Prostate gland (tissue), 2 donors: Measurements from ENCODE around the gene POU2F1. TPM values are rescaled to one million over a fixed set of nuclear protein-coding genes. Genes with fewer than 3 reads are reported as not detected.

Experiments
- DNase-seq: peaks from one replicate; pipeline ENCODE4 v3.0.0-alpha.2; 2019; ENCODE audit warnings: low spot score
- H3K27ac ChIP-seq, 2 donors: fragments of 200-600 bp; sonication (generic); 2 replicates each; pipeline ENCODE4 v1.5.1; 2017 to 2019
- H3K27me3 ChIP-seq: fragments of 200-600 bp; sonication (generic); replicated peaks from 2 replicates; pipeline ENCODE4 v1.5.1; 2019; ENCODE audit not compliant: insufficient read depth
- H3K36me3 ChIP-seq, 2 donors: fragments of 200-600 bp; sonication (generic); 1 replicate in 1 of 2; 2 replicates in 1 of 2; pipeline versions ENCODE4 v1.5.1 to v1.8.1; 2017 to 2019
- H3K4me1 ChIP-seq: fragments of 200-600 bp; sonication (generic); replicated peaks from 2 replicates; pipeline ENCODE4 v1.5.1; 2019
- H3K4me3 ChIP-seq, 2 donors: fragments of 200-600 bp; sonication (generic); 2 replicates each; pipeline ENCODE4 v1.5.1; 2017 to 2019
- H3K9me3 ChIP-seq: fragments of 200-600 bp; sonication (generic); 2 replicates; pipeline ENCODE4 v1.5.1; 2017
- CTCF ChIP-seq, 4 experiments: fragments of 200-600 bp in 2 of 4; fragments of 450-650 bp in 2 of 4; sonication (generic) in 2 of 4; IDR thresholded peaks; 1 replicate in 3 of 4; 2 replicates in 1 of 4; pipeline ENCODE4 v1.5.1; 2016 to 2019; ENCODE audit warnings: antibody characterized with exemption in 4 of 4, mild to moderate bottlenecking in 2 of 4, moderate library complexity in 2 of 4
- POLR2A ChIP-seq: fragments of 450-650 bp; IDR thresholded peaks from one replicate; pipeline ENCODE4 v1.6.1; 2016; ENCODE audit warnings: antibody characterized with exemption, mild to moderate bottlenecking
- POLR2AphosphoS5 ChIP-seq: sonication (generic); formaldehyde crosslinking; IDR thresholded peaks from one replicate; pipeline ENCODE4 v1.6.1; 2017; ENCODE audit warnings: antibody characterized with exemption
- WGBS: methylation state at CpG from one replicate; pipeline ENCODE4 v1.1.5; 2018; 5-methylcytosine and 5-hydroxymethylcytosine counted together
- intact Hi-C: fragments of 100-400 bp; cut with DNase I; formaldehyde crosslinking; loops from one replicate; pipeline ENCODE4 v1.14.2; 2022
- total RNA-seq, 2 donors: library from RNA; depleted of rRNA; stranded (reverse); fragments of >200 nt; gene quantifications; one replicate each; pipeline ENCODE4 v1.1.0, GENCODE V29; 2016

Gene POU2F1
- total RNA-seq, 2 donors from 2014 or later, result 10.9 to 26.6 TPM

GRCh38 chr1:167441222-167441621 lies 220.5 kb downstream of the POU2F1 start:
- H3K4me3 ChIP-seq, result no peak overlapping the region
- intact Hi-C loops, result loop anchor here (5.0 kb wide), 2 partner anchors 91 to 174 kb away; no protein-coding TSS in a partner anchor
- peaks cover 2% of the 10 kb centered on the region for H3K27me3 ChIP-seq
- H3K36me3 ChIP-seq, result no peaks in the 10 kb centered on the region
- H3K27ac ChIP-seq, result no peak overlapping the region
- no peak for TF ChIP-seq POLR2AphosphoS5
- TF ChIP-seq POLR2A, result no peak
- no peak for TF ChIP-seq CTCF (IDR thresholded peaks at IDR 0.05)
- 97% methylated on average over 3 of the region's 3 CpGs for WGBS
- no peaks in the 10 kb centered on the region for H3K4me1 ChIP-seq
- H3K9me3 ChIP-seq, result no peaks in the 10 kb centered on the region
- no peak for DNase-seq

DNA sequence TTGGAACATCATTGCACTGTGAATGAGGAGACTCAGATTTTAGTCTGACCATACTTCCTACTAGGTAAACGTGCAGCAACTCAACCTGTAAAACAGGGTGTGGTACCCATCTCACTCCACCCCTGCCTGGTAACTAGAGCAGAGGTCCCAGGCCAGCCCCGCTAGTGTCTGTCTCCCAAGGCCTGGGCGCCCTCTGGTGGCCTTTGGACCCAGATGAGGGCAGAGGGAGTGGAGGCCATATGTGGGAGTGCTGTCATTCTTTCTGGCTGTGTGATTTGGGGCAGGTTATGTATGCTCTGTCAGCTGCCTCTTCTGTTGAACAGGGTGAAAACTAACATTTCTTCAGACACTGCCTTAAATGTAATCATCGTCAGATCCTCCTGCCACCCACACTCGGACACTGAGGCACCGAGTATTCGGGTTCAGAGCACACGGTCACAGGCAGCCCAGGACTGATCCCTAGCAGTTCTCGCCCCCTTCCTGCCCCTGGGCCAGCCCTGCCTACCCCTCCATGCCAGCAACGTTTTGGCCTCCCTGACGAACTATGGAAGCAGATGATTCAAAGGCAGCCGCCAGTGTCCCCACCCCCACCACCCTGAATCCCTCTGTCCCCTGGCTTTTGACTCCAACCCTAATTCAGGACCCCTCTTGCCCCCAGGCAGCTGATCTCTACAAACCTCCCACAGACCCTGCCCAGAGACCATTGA lies 221.6 kb downstream of the POU2F1 start:
- no peaks in the 10 kb centered on the region for H3K9me3 ChIP-seq

GRCh38 chr1:167442854-167443565 lies 222.3 kb downstream of the POU2F1 start:
- intact Hi-C loops, result loop anchor here (2.0 to 5.0 kb wide), 3 partner anchors 89 to 376 kb away; no protein-coding TSS in a partner anchor
- no peak for TF ChIP-seq CTCF (IDR thresholded peaks at IDR 0.05)
- TF ChIP-seq POLR2AphosphoS5, result no peak
- TF ChIP-seq POLR2A, result no peak

More for the DNA sequence above, 221.6 kb downstream of the POU2F1 start:
- Histone ChIP-seq H3K27ac (no peak overlapping the region), H3K36me3 (no peaks in the 10 kb centered on the region), H3K4me1 (no peaks in the 10 kb centered on the region), H3K27me3 (peaks cover 2% of the 10 kb centered on the region), H3K4me3 (no peak overlapping the region)
- intact Hi-C loops, result loop anchor here (2.0 to 5.0 kb wide), 3 partner anchors 90 to 375 kb away; no protein-coding TSS in a partner anchor
- DNase-seq, result peak; percentile 83
- no peak for TF ChIP-seq POLR2A
- peak; percentile 52 for TF ChIP-seq POLR2AphosphoS5
- peak; percentile 58 to 90 (median 83) for TF ChIP-seq CTCF (IDR thresholded peaks at IDR 0.05)
- WGBS, result 59% methylated on average over 12 of the region's 12 CpGs

DNA sequence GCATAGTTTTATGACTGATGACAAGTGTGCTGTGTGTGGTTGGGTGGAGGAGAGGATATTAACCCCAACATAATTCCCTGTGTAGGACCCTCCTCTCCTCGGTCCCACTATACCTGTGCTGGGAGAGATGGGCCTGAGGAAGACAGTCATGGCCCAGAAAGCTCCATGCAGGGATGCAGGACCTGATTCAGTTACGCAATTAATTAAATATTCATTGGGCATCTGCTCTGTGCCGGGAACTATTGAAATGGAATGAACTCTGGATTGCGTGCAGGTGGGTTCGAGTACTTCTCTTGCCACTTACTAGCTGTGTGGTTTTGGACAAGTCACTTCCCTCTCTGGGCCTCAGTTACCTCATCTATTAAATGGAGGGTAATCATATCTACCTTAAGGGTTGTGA lies 223.1 kb downstream of the POU2F1 start:
- Histone ChIP-seq H3K9me3 (no peaks in the 10 kb centered on the region), H3K4me3 (no peak overlapping the region), H3K27me3 (no peaks in the 10 kb centered on the region), H3K4me1 (no peaks in the 10 kb centered on the region), H3K36me3 (no peaks in the 10 kb centered on the region), H3K27ac (no peak overlapping the region)
- intact Hi-C loops, result loop anchor here (2.0 to 5.0 kb wide), 3 partner anchors 89 to 377 kb away; no protein-coding TSS in a partner anchor
- TF ChIP-seq CTCF (IDR thresholded peaks at IDR 0.05) (no peak), POLR2AphosphoS5 (no peak), POLR2A (no peak)
- WGBS, result 96% methylated on average over 5 of the region's 5 CpGs
- DNase-seq, result no peak

More at GRCh38 chr1:167442854-167443565, 222.3 kb downstream of the POU2F1 start:
- Histone ChIP-seq H3K4me1 (no peaks in the 10 kb centered on the region), H3K27me3 (peaks cover 2% of the 10 kb centered on the region), H3K4me3 (no peak overlapping the region), H3K27ac (no peak overlapping the region), H3K9me3 (no peaks in the 10 kb centered on the region), H3K36me3 (no peaks in the 10 kb centered on the region)
- 90% methylated on average over 9 of the region's 9 CpGs for WGBS
- DNase-seq, result no peak
